Skeletal muscle satellite cell (primary cell): ENCODE results near the gene RNF157.
A peak's percentile ranks its signal among the peaks of the same experiment; 100 is the strongest.
"Not testable (repeated sequence)": the region's sequence is repeated elsewhere in the genome, so short reads cannot be mapped to it uniquely, and the experiment has no call there.

Experiments used
- H3K27me3 ChIP-seq: 2 replicates; pipeline ENCODE4 v1.7.0; 2013; ENCODE audit warnings: low read length; ENCODE audit not compliant: control insufficient read depth, insufficient read depth
- H3K36me3 ChIP-seq: 2 replicates; pipeline ENCODE4 v1.7.0; 2013; ENCODE audit warnings: mild to moderate bottlenecking, control low read depth, low read length; ENCODE audit not compliant: insufficient read depth
- H3K4me1 ChIP-seq: 2 replicates; pipeline ENCODE4 v1.7.0; 2013; ENCODE audit warnings: low read length; ENCODE audit not compliant: control insufficient read depth, insufficient read depth
- H3K4me2 ChIP-seq: 2 replicates; pipeline ENCODE4 v1.7.0; 2013; ENCODE audit warnings: mild to moderate bottlenecking, low read length
- H3K4me3 ChIP-seq: 2 replicates; pipeline ENCODE4 v1.7.0; 2013; ENCODE audit warnings: low read length
- H3K9ac ChIP-seq: 2 replicates; pipeline ENCODE4 v1.7.0; 2013; ENCODE audit warnings: mild to moderate bottlenecking, low read depth, low read length, moderate library complexity
- H3K9me3 ChIP-seq: replicated peaks from 2 replicates; pipeline ENCODE4 v1.7.0; 2013; ENCODE audit warnings: mild to moderate bottlenecking, control low read depth, low read length

The RNF157 gene

DNA sequence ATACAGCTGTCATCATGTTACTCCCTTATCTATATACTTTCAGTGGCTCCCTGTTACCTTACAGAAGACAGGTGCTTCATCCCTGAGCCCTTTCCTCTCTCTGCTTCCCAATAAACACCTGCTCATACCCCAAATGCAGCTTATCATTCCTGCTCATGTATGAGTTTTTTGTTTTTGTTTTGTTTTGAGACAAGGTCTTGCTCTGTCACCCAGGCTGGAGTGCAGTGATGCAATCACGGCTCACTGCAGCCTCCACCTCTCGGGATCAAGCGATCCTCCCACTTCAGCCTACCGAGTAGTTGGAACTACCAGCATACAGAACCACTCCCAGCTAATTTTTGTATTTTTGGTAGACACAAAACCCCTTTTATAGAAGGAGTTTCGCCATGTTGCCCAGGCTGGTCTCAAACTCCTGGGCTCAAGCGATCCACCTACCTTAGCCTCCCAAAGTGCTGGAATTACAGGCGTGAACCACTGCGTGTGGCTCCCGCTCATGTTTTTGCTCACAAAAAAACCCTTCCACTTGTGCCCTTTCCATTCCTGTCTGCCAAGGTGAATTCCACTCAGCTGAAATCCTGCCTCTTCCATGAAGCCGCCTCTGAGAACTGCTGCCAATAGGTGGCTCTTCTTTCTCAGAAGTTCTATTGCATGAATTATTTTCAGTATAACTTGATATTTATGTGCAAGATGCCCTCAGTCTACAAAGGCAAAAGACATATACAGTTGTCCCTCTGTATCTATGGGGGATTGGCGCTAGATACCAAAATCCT lies 7.9 kb upstream of the RNF157 start:
- Histone ChIP-seq H3K4me2 (no peak overlapping the region), H3K36me3 (no peaks in the 10 kb centered on the region), H3K27me3 (peaks cover 23% of the 10 kb centered on the region), H3K9ac (no peak overlapping the region), H3K9me3 (no peaks in the 10 kb centered on the region), H3K4me1 (peaks cover 18% of the 10 kb centered on the region), H3K4me3 (no peak overlapping the region)

DNA sequence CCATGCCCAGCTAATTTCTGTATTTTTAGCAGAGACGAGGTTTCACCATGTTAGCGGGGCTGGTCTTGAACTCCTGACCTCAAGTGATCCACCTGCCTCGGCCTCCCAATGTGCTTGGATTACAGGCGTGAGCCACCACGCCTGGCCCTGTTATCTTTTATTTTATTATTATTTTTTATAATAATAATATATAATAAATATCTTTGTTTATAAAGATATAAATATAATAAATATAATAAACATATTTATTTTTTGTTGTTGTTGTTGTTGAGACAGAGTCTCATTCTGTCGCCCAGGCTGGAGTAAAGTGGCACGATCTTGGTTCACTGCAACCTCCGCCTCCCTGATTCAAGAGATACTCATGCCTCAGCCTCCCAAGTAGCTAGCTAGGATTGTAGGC lies 7.0 kb upstream of the RNF157 start:
- Histone ChIP-seq H3K4me2 (no peak overlapping the region), H3K9me3 (no peaks in the 10 kb centered on the region), H3K27me3 (peaks cover 31% of the 10 kb centered on the region), H3K4me3 (no peak overlapping the region), H3K36me3 (no peaks in the 10 kb centered on the region), H3K9ac (no peak overlapping the region), H3K4me1 (peaks cover 9% of the 10 kb centered on the region)

GRCh38 chr17:76246080-76247066 lies 6.1 kb upstream of the RNF157 start:
- Histone ChIP-seq H3K27me3 (peaks cover 41% of the 10 kb centered on the region), H3K4me3 (no peak overlapping the region)

DNA sequence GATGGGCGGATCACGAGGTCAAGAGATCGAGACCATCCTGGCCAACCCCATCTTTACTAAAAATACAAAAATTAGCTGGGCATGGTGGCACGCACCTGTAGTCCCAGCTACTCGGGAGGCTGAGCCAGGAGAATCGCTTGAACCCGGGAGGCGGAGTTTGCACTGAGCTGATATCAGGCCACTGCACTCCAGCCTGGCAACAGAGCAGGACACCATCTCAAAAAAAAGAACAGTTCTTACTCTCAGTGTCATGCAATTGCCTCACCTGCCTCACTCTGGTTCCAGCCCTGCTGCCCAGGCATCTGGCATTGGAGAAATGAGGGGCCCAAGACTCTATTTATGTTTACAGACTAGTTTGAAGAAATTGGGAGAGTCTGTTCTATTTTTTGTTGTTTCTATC lies 4.4 kb upstream of the RNF157 start:
- not testable (repeated sequence) for H3K4me2 ChIP-seq, H3K9ac ChIP-seq, H3K36me3 ChIP-seq, H3K9me3 ChIP-seq, H3K4me3 ChIP-seq
- Histone ChIP-seq H3K27me3 (peaks cover 51% of the 10 kb centered on the region), H3K4me1 (peaks cover 11% of the 10 kb centered on the region)

More at GRCh38 chr17:76246080-76247066, 6.1 kb upstream of the RNF157 start:
- H3K9me3 ChIP-seq = no peaks in the 10 kb centered on the region
- H3K4me2 ChIP-seq = no peak overlapping the region
- no peaks in the 10 kb centered on the region for H3K36me3 ChIP-seq
- no peak overlapping the region for H3K9ac ChIP-seq
- H3K4me1 ChIP-seq = peaks cover 2% of the 10 kb centered on the region

DNA sequence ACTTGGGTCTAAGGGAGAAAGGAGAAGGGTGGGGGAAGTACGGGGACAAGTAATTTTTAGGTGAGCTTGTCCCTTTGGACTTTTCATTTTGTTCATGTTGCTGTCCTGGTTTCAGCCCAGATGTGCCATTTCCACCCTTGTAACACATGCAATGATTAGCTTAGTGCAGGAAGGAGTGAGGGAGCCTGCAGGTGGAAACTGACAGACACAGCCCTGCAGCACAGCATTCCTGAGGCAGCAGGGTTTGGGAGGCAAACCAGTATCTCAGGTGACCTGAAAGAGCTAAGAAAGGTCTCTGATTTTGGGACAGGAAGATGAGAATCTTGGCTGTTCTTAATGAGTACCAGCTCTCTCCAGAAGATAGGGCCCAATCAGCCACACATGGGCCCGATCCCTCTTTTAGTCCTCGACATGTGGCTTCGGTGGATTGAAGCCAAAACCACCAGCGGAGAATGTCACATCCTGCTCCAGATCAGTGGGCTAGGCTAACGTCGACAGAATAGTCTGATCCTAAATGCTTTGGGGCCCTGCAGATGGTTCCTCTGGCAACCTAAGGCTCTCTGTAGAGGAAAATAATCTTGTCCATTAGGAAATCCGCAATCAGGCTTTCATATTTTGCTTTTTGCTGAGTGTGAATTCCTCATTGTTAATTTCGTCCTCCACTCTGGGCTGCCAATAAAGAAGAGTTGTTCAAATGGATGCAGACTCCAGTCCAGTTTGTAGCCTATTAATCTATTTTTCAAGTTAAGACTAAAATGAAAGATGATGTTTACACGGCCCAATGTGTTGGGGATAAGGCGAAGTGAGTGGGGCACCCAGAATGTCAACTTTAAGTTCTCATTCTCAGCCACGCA lies 3.8 kb upstream of the RNF157 start:
- H3K9ac ChIP-seq = no peak overlapping the region
- H3K4me1 ChIP-seq = peaks cover 12% of the 10 kb centered on the region
- H3K27me3 ChIP-seq = peaks cover 57% of the 10 kb centered on the region
- H3K36me3 ChIP-seq = no peaks in the 10 kb centered on the region
- H3K4me2 ChIP-seq = no peak overlapping the region
- H3K9me3 ChIP-seq = no peaks in the 10 kb centered on the region
- no peak overlapping the region for H3K4me3 ChIP-seq

DNA sequence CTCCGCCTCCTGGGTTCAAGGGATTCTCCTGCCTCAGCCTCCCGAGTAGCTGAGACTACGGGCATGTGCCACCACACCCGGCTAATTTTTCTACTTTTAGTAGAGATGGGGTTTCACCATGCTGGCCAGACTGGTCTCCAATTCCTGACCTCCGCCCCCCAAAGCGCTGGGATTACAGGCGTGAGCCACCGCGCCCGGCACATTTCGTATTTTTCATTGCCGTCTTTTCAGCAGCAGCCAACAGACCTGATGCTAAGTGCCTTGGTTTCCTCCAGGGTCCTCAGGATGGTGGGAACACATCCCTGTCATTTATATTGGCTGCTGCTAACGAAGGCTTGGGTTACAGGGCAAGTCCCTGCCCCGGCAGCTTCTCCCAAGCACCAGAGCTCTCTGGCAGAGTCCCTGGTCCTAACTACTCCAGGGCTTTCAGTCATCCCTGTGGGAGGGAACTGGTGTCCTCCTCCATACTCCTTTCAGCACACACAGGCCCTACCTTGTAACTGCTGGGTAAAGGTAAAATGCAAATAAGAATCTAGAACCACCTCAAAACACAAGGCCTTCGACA lies 1.5 kb upstream of the RNF157 start:
- peaks cover 64% of the 10 kb centered on the region for H3K27me3 ChIP-seq
- H3K4me3 ChIP-seq = no peak overlapping the region
- H3K36me3 ChIP-seq = no peaks in the 10 kb centered on the region
- H3K9ac ChIP-seq = no peak overlapping the region
- H3K9me3 ChIP-seq = no peaks in the 10 kb centered on the region
- peaks cover 12% of the 10 kb centered on the region for H3K4me1 ChIP-seq
- no peak overlapping the region for H3K4me2 ChIP-seq

DNA sequence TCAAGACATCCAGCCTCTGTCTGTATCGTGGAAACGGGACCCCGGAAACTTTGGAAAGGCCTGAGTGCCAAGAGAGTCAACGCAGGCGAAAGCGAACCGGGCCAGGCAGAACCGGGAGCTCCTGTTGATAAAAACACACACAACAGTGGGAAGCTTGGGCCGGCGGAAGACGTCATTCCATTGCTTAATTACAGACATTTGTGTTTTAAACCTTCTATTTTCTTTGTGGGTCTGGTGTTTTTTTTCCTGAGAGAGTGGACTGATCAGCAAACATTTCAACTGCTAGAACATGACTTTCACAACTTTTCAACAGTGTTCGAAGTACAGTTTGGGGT lies 878 bp upstream of the RNF157 start:
- H3K4me2 ChIP-seq = peak overlapping the region; percentile 100
- H3K4me1 ChIP-seq = peaks cover 12% of the 10 kb centered on the region
- peaks cover 58% of the 10 kb centered on the region for H3K27me3 ChIP-seq
- no peaks in the 10 kb centered on the region for H3K36me3 ChIP-seq
- H3K4me3 ChIP-seq = peak overlapping the region; percentile 75
- peak overlapping the region; percentile 71 for H3K9ac ChIP-seq
- no peaks in the 10 kb centered on the region for H3K9me3 ChIP-seq

DNA sequence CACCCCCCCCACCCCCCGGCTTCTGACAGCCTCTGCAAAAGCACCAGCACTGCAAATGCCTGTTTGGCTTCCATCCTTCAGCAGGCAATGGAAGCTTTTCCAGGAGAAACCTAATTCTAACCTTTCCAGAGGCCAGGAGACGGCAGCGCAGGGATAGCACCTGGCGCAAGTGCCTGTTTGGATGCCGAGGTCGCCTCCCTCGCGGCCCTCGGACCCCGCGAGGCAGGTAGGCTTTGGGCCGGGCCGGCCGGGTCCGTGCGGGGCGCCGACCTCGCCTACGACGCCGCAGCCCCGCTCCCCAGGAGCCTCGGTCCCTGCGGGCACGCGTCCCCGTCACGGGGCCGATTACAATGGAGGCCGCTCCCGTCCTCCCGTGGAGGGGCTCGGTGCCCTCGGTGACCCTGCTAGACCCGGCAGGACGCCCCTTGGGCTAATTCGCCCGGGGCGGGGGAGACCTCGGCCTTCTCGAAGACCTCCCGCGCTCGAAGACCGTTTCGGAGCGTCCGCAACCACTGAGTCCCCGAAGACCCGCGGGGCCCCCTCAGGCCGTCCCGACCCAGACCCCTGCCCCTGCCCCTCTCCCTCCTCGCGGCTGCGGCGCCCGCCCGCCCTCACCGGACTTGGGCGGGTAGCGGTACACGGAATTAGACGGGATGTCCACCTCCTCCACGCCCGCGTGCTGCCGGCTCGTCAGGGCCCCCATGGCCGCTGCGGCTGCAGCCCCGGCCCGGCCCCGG lies 587 bp downstream of the RNF157 start:
- H3K4me3 ChIP-seq = peak overlapping the region; percentile 48
- H3K27me3 ChIP-seq = peaks cover 55% of the 10 kb centered on the region
- H3K4me1 ChIP-seq = peaks cover 12% of the 10 kb centered on the region
- H3K4me2 ChIP-seq = peak overlapping the region; percentile 100
- no peak overlapping the region for H3K9ac ChIP-seq
- H3K36me3 ChIP-seq = no peaks in the 10 kb centered on the region
- H3K9me3 ChIP-seq = no peaks in the 10 kb centered on the region

GRCh38 chr17:76238847-76239537 lies 1.3 kb downstream of the RNF157 start:
- Histone ChIP-seq H3K9me3 (no peaks in the 10 kb centered on the region), H3K9ac (no peak overlapping the region), H3K4me3 (no peak overlapping the region), H3K27me3 (peaks cover 50% of the 10 kb centered on the region), H3K4me1 (peaks cover 12% of the 10 kb centered on the region), H3K36me3 (no peaks in the 10 kb centered on the region), H3K4me2 (no peak overlapping the region)

GRCh38 chr17:76237859-76238313 lies 2.4 kb downstream of the RNF157 start:
- Histone ChIP-seq H3K27me3 (peaks cover 39% of the 10 kb centered on the region), H3K36me3 (no peaks in the 10 kb centered on the region), H3K4me1 (peaks cover 12% of the 10 kb centered on the region), H3K4me2 (no peak overlapping the region), H3K9ac (no peak overlapping the region), H3K4me3 (no peak overlapping the region), H3K9me3 (no peaks in the 10 kb centered on the region)
